Measurements from ENCODE around the gene SMYD4.
"Not testable (repeated sequence)": the region's sequence is repeated elsewhere in the genome, so short reads cannot be mapped to it uniquely, and the experiment has no call there.

SMYD4 gene

DNA sequence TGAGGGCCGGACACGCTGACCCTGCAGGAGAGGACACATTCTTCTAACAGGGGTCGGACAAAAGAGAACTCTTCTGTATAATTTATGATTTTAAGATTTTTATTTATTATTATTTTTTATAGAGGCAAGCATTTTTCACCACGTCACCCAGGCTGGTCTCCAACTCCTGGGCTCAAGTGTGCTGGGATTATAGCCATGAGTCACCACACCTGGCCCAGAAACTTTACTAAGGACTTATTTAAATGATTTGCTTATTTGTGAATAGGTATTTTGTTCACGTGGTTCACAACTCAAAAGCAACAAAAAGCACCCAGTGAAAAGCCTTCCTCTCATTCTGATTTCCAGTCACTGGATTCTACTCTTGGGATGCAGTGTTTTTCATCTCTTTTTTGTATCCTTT, 70.2 kb downstream of the SMYD4 start:
- H3K4me3 ChIP-seq (ENCODE audit: low read depth, low read length): no peak overlapping the region

DNA sequence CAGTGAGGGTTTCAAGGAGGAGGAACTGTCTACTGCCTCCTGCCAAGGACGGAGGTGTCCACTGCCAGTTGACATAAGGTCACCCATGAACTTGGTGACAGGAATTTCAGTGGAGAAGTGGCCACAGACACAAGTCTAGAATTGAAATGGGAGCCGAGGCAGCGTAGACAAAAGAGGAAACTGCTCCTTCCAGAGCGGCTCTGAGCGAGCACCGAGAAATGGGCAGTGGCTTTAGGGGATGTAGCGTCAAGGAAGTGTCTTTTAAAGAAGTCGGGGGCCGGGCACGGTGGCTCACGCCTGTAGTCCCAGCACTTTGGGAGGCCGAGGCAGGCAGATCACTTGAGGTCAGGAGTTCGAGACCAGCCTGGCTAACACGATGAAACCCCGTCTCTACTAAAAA, 70.9 kb downstream of the SMYD4 start:
- H3K4me3 ChIP-seq (ENCODE audit: low read depth, low read length): no peak overlapping the region

GRCh38 chr17:1755827-1756262, 73.9 kb downstream of the SMYD4 start:
- H3K4me3 ChIP-seq (ENCODE audit: low read depth, low read length): no peak overlapping the region

DNA sequence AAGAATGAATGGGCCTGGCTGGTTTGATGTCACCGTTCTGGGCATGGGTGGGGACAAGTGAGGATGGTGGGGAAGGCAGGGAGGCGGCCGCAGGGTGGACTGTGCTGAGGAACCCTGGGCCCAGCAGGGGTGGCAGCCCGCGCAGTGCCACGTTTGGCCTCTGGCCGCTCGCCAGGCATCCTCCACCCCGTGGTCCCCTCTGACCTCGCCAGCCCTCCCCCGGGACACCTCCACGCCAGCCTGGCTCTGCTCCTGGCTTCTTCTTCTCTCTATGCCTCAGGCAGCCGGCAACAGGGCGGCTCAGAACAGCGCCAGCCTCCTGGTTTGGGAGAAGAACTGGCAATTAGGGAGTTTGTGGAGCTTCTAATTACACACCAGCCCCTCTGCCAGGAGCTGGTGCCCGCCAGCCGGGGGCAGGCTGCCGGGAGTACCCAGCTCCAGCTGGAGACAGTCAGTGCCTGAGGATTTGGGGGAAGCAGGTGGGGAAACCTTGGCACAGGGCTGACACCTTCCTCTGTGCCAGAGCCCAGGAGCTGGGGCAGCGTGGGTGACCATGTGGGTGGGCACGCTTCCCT, 74.4 kb downstream of the SMYD4 start:
- no peak overlapping the region for H3K4me3 ChIP-seq (ENCODE audit: low read depth, low read length)

GRCh38 chr17:1754430-1755112, 75.1 kb downstream of the SMYD4 start:
- no peak overlapping the region for H3K4me3 ChIP-seq (ENCODE audit: low read depth, low read length)

DNA sequence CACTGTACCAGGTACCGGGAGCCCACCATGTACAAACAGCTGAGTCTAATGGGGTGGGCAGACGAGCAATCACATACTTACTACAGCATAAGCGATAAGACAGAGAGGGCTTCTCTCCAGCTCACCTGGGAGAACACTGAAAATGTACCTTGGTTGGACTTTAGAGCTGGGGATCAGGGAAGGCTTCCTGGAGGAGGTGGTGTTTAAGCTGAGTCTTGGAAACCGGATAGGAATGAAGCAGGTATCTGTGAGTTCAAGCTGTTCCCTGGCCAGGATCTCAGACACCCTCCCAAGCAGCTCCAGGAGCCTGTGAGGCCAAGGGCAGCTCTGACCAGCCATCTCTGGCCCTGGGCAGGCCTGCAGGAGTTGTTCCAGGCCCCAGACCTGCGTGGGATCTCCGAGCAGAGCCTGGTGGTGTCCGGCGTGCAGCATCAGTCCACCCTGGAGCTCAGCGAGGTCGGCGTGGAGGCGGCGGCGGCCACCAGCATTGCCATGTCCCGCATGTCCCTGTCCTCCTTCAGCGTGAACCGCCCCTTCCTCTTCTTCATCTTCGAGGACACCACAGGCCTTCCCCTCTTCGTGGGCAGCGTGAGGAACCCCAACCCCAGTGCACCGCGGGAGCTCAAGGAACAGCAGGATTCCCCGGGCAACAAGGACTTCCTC, 75.8 kb downstream of the SMYD4 start:
- H3K4me3 ChIP-seq (ENCODE audit: low read depth, low read length): no peak overlapping the region

- H3K4me3 ChIP-seq (ENCODE audit: low read depth, low read length): no peak overlapping the region
These were observed 77.1 kb downstream of the SMYD4 start for GRCh38 chr17:1752425-1753262.

DNA sequence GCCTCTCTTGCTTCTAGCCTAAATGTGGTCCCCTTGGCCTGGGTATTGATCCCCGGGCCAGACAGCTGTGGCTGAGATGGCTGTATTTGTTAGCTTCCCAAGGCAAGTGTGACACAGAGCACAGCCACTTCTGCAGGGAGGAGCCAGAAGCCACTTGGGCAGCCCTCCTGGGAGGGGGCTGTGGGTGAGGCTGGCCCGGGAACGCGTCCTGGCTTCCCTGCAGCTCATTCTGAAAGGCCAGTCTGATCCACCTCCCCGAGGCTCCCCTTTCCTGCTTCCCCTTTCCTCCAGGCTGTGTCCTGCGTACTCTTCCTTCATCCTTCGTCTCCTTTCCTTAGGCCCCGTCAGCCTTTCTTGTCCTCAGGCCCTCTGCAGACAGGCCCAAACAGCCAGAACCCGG, 79.1 kb downstream of the SMYD4 start:
- no peak overlapping the region for H3K4me3 ChIP-seq (ENCODE audit: low read depth, low read length)

GRCh38 chr17:1746975-1747543, 82.6 kb downstream of the SMYD4 start:
- H3K4me3 ChIP-seq (ENCODE audit: low read depth, low read length): no peak overlapping the region

DNA sequence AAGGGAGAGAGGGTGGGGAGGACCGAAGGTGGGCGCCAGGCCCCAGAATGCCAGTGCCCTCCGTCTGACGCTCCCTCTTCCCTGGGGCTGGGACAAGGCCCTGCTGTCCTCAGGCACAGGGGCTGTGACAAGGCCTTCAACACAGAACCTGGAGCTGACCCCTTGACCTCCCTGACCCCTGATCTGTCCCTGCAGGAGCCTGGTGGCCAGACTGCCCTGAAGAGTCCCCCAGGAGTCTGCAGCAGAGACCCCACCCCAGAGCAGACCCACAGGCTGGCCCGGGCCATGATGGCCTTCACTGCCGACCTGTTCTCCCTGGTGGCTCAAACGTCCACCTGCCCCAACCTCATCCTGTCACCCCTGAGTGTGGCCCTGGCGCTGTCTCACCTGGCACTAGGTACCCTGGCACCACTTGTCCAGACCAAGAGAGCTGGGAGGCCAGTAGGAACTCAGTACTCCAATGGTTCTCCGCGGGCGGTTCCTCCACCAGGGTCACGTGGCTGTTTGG, 84.1 kb downstream of the SMYD4 start:
- H3K4me3 ChIP-seq (ENCODE audit: low read depth, low read length): no peak overlapping the region

- H3K4me3 ChIP-seq (ENCODE audit: low read depth, low read length): no peak overlapping the region
These were observed 84.9 kb downstream of the SMYD4 start for GRCh38 chr17:1744551-1745512.

DNA sequence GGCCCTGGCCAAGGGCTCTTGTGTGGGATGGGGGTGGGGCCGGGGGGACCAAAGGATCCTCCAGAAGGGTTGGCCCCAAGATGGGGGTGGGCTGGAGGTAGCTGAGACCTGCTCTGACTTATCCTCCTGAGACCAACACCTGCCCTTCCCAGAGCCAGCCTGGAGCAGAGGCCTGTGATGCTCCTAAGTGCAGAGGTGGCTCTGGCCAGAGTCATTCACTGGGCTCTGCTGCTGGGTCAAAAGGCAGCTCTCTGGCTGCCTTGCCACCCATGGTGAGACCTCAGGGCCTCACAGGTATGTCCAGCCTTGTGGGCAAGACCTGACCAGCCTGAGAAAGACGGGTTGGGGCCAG, 86.6 kb downstream of the SMYD4 start:
- H3K4me3 ChIP-seq (ENCODE audit: low read depth, low read length): no peak overlapping the region

DNA sequence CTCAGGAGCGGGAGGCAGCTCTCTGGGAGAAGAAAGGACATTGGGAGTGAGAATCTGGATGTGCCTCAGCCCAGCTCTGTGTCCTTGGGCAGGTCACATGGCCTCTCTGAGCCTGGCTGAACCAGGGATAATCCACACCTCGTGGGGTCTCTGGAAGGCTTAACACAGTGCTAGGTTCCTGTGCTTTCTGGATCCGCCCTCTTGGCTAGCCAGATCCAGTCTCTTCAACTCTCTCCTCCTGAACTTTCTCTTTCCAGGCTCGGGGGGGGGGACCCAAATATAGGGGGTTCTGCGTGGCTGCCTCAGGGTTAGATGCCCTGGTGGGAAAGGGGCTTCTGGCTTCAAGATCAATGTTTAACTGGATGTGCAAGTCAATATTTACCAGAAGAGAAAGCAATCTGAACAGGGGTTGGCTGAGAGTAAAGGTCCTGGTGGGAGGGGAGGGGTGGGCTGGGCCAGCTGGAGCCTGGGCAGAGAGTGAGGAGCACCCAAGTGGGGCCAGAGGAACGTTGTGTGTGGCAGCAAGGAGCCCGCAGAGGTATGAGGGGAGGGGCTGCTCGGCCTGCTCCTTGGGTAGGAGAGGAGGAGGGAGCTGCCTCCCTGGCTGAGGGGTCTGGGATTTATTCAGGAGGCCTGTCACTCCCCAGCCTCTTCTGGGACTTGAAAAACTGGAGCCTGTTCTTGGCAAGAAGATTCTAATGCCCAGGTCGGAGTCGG, 87.2 kb downstream of the SMYD4 start, which contains the start of gene SERPINF2:
Gene SERPINF2, plus strand, starts transcription at position 501 of the 717 bp plus-strand sequence. CDS start 2,125 bp downstream, outside the sequence.
- no peak within 1 kb of the TSS for H3K4me3 ChIP-seq (ENCODE audit: low read depth, low read length)

DNA sequence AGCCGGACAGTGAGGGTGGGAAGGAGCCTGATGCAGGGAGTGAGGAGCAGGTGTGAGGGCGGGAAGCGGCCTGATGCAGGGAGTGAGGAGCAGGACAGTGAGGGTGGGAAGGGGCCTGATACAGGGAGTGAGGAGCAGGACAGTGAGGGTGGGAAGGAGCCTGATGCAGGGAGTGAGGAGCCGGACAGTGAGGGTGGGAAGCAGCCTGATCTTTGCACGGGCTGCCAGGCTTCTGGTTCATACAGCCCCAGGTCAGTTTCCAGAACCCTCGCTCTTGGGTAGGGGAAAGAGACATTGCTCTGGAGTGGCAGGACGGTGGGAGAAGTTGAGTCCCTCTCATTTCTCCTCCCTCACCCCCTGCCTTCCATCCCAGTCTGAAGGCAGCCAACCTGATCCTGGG, 87.8 kb downstream of the SMYD4 start:
- not testable (repeated sequence) for H3K4me3 ChIP-seq (ENCODE audit: low read depth, low read length)

GRCh38 chr17:1737531-1738291, 92.0 kb downstream of the SMYD4 start:
- H3K4me3 ChIP-seq (ENCODE audit: low read depth, low read length): no peak overlapping the region

DNA sequence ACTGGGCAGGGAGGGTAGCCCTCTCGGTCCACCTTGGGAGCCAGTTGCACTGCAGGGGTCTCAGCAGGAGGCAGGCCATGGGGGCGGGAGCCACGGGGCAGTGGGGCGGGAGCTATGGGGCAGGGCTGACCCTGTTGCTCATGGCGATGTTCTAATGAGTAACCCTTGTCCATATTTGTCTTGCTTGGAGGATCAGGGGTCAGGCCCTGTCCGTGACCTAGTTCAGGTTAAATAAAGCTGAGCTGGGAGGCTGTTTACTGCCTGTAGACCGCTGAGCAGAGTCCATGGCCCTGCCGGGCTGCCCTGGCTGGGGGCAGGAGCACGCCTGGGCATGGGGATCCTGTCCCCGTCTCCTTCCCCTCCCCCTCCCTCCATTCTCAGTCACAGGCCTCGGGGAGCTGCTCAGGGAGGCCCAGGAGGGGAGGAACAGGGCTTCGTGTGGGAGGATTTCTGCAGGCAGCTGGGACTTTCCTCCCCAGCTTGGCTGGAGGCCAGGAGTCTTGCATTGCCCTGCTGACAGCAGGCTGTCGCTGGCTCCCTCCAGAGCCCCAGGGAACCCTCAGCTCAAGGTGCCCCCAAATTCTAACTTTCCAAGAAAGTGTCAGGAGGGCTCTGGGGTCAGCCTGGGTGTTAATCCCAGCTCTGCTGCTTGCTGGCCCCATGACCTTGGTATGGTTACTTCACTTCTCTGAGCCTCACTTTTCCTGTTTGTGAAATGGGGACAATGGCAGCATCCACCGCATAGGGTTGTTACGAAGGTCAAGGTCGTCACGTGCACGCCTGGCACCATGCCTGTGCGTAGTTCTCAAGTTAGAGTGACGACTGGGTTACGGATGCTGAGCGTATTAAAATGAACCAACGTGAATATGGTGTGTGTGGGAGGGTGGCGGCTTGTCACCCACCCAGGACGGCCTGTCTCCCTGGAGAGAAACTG, 93.1 kb downstream of the SMYD4 start:
- no peak overlapping the region for H3K4me3 ChIP-seq (ENCODE audit: low read depth, low read length)

DNA sequence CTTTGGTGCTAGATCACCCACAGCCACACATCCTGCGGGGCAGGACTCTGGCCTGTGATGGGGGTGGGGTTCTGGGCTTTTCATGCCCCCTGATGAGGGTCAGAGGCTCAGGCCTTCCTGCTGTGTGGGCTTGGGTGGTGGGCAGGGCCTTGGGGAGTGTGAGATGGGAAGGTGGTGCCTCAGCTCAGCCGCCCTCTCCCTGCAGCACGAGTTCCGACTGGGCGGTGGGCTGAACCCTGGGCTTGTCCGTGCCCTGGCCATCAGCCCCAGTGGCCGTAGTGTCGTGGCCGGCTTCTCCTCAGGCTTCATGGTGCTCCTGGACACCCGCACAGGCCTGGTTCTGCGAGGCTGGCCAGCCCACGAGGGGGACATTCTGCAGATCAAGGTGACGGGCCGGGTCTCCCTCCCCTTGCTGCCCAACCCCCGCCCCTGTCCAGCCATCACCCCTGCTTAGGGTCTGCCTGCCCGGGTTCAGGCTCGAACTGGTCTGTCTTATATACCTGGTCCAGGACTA, 93.8 kb downstream of the SMYD4 start:
- no peak overlapping the region for H3K4me3 ChIP-seq (ENCODE audit: low read depth, low read length)

Data from iPS-11a (cell line).